Left lung (tissue), 10 donors: ENCODE results near the gene SIMC1. TPM values are rescaled to one million over a fixed set of nuclear protein-coding genes. Genes with fewer than 3 reads are reported as not detected.

ENCODE experiments used
- ATAC-seq: fragments of 200-7000 bp; cut with Tn5 transposase; one replicate; pipeline ENCODE4 v1.9.1; 2020; ENCODE audit warnings: moderate library complexity
- DNase-seq, 4 donors: peaks; one replicate each; pipeline ENCODE4 v3.0.0-alpha.2; 2013 to 2020
- H3K27ac ChIP-seq, 2 donors: fragments of 200-600 bp; sonication (generic) in 1 of 2; one replicate each; pipeline versions ENCODE4 v1.5.0 to v1.8.0; 2020 to 2021
- H3K27me3 ChIP-seq, 2 donors: fragments of 200-600 bp; sonication (generic) in 1 of 2; one replicate each; pipeline versions ENCODE4 v1.5.0 to v1.8.0; 2020 to 2021
- H3K36me3 ChIP-seq, 2 donors: fragments of 200-600 bp; sonication (generic) in 1 of 2; one replicate each; pipeline versions ENCODE4 v1.5.0 to v1.8.0; 2020 to 2021
- H3K4me1 ChIP-seq, 2 donors: fragments of 200-600 bp; one replicate each; pipeline ENCODE4 v1.8.0; 2021
- H3K4me3 ChIP-seq, 2 donors: fragments of 200-600 bp; sonication (generic) in 1 of 2; one replicate each; pipeline versions ENCODE4 v1.5.0 to v1.8.0; 2020 to 2021; ENCODE audit warnings: mild to moderate bottlenecking in 1 of 2
- H3K9me3 ChIP-seq, 2 donors: fragments of 200-600 bp; sonication (generic) in 1 of 2; one replicate each; pipeline versions ENCODE4 v1.5.0 to v1.8.0; 2020 to 2021
- intact Hi-C, 2 donors: fragments of 100-400 bp; cut with DNase I; formaldehyde crosslinking; loops; one replicate each; pipeline versions ENCODE4 v1.11.2 to v1.14.2; 2022
- polyA plus RNA-seq, 6 donors: library from polyadenylated mRNA; unstranded; fragments of 120-200 nt; gene quantifications; one replicate each; pipeline ENCODE4 v1.2.1, GENCODE V29; 2013; ENCODE audit not compliant: insufficient read length in 6 of 6
- total RNA-seq, 2 donors: library from RNA; stranded (reverse); fragmentation: NEBNext Ultra II Directional; extraction: Animal tissue kit (Norgen Biotek cat#: 25700); gene quantifications; one replicate each; pipeline ENCODE4 v1.2.1, GENCODE V29; 2021
- TF ChIP-seq, protein P1 (sequence below), 2 donors: fragments of 200-600 bp; sonication (generic) in 1 of 2; IDR thresholded peaks; one replicate each; pipeline versions ENCODE4 v1.5.0 to v1.8.0; 2021; ENCODE audit warnings: antibody characterized with exemption in 2 of 2
- donor health status: DM: no; HTN: yes; CAD: no.
- donor health status: DM: no; HTN: no; CAD: no.

SIMC1 gene
- total and polyA plus RNA-seq, 8 donors, result 13.4 to 31.3 (median 26.0) TPM

DNA sequence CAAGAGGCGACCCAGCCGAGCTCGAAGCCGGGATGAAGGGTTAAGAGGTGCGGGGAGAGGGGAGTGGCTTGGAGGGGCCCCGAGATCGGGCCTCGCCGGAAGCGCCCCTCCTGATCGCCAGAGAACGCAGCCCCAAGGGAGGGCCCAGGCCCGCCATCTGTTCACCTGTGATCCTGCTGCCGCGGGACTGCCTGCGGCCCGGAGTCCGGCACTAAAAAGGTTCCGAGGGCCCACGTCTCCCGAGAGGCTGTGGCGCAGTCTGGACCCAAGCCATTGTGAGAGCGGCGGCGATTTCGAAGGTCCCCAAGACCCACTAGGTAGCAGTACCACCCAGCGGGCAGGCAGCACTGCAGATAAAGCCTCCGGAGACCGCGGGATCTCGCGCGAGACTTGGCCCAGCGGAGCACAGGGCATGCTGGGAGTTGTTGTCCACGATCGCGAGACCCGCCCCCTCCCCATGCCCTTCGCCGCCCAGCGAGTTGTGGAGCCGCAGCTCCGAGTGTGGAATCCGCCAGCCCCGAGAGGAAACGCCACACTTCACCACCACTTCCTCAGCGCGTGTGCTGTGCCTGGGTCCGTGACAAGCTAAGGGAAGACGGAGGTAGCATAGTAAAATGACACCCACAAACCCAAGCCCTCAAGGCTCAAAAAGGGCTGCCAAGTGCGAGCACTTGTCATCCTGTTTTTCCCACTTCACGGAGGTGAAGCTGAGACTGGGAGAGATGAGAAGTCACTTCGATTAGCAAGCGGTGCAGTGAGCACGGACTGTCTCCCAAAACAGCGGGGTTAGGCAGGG, 123.4 kb downstream of the SIMC1 start, which contains the start of gene KIAA1191:
TSS of gene KIAA1191 (minus strand) at position 328 of the 796 bp plus-strand sequence. CDS start 2,256 bp downstream, outside the sequence.
- ATAC-seq, result peak; percentile 99

DNA sequence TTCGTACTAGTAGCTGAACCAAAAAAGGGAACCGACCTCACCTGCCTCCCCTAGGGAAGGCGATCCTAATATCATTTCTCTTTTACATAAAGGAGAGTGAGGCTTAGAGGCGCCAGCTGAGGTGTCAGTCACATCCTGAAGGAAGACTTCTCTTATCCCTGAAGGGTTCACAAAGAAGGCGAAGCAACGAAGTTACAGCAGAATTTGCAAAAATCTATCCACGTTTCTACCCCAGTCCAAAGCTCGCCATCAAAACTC, 123.9 kb downstream of the SIMC1 start:
- Histone ChIP-seq H3K4me1 (peaks cover 7 to 45% of the 10 kb centered on the region in 2 donors), H3K4me3 (peak overlapping the region; percentile 75 to 89), H3K27ac (peak overlapping the region; percentile 34 to 62), H3K9me3 (no peaks in the 10 kb centered on the region), H3K36me3 (peaks cover 0 to 16% of the 10 kb centered on the region in 2 donors), H3K27me3 (peaks cover 0 to 33% of the 10 kb centered on the region in 2 donors)
- ATAC-seq, result no peak
- intact Hi-C loops, result no loop called here
- no peak for DNase-seq
- TF ChIP-seq, protein P1, sequence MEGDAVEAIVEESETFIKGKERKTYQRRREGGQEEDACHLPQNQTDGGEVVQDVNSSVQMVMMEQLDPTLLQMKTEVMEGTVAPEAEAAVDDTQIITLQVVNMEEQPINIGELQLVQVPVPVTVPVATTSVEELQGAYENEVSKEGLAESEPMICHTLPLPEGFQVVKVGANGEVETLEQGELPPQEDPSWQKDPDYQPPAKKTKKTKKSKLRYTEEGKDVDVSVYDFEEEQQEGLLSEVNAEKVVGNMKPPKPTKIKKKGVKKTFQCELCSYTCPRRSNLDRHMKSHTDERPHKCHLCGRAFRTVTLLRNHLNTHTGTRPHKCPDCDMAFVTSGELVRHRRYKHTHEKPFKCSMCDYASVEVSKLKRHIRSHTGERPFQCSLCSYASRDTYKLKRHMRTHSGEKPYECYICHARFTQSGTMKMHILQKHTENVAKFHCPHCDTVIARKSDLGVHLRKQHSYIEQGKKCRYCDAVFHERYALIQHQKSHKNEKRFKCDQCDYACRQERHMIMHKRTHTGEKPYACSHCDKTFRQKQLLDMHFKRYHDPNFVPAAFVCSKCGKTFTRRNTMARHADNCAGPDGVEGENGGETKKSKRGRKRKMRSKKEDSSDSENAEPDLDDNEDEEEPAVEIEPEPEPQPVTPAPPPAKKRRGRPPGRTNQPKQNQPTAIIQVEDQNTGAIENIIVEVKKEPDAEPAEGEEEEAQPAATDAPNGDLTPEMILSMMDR (IDR thresholded peaks at IDR 0.05), result no peak

More for the DNA sequence above, 123.4 kb downstream of the SIMC1 start, which contains the start of gene KIAA1191:
- Histone ChIP-seq H3K4me1 (peaks cover 7 to 44% of the 10 kb centered on the region in 2 donors), H3K9me3 (no peaks in the 10 kb centered on the region), H3K27ac (peak within 1 kb of the TSS; percentile 49 to 62), H3K36me3 (peaks cover 0 to 21% of the 10 kb centered on the region in 2 donors), H3K27me3 (peaks cover 0 to 27% of the 10 kb centered on the region in 2 donors), H3K4me3 (peak within 1 kb of the TSS; percentile 75 to 89)
- DNase-seq, result peak; percentile 85 to 99 (median 96)
- TF ChIP-seq, protein P1 (IDR thresholded peaks at IDR 0.05), result no peak
- intact Hi-C loops, result no loop called here

DNA sequence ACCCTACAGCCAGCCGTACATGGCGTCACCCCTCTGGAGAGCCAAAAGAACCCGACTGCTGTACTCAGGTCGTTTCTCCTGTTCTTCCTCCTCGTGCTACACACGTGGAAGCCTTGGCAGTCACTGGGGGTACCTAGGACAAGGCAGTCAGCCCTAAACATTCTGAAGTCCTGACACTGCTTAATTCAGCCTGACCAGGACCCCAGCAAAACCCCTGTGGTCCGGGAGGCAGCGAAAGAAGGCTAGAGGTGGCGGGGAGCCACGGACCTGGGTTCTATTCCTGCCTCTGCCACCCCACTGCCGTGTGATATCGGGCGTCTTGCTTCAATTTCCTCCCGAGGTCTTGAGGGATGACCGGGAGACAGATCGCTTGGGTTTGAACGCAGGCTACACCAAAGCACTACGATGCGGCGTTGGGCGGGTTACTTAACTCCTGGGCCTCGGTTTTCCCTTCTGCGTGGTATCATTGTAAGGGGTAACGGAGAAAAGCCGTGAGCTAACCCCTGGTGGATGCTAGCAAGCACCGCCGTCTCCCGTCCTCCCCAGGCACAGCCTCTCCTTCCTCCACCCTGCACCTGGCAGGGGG, 126.6 kb downstream of the SIMC1 start:
- Histone ChIP-seq H3K4me3 (peak overlapping the region; percentile 84 to 86), H3K27ac (no peak overlapping the region), H3K9me3 (no peaks in the 10 kb centered on the region), H3K36me3 (no peaks in the 10 kb centered on the region), H3K27me3 (peaks cover 0 to 40% of the 10 kb centered on the region in 2 donors), H3K4me1 (peaks cover 4 to 38% of the 10 kb centered on the region in 2 donors)
- ATAC-seq (no peak), DNase-seq (no peak)
- intact Hi-C loops, result no loop called here
- TF ChIP-seq, protein P1 (IDR thresholded peaks at IDR 0.05), result no peak

DNA sequence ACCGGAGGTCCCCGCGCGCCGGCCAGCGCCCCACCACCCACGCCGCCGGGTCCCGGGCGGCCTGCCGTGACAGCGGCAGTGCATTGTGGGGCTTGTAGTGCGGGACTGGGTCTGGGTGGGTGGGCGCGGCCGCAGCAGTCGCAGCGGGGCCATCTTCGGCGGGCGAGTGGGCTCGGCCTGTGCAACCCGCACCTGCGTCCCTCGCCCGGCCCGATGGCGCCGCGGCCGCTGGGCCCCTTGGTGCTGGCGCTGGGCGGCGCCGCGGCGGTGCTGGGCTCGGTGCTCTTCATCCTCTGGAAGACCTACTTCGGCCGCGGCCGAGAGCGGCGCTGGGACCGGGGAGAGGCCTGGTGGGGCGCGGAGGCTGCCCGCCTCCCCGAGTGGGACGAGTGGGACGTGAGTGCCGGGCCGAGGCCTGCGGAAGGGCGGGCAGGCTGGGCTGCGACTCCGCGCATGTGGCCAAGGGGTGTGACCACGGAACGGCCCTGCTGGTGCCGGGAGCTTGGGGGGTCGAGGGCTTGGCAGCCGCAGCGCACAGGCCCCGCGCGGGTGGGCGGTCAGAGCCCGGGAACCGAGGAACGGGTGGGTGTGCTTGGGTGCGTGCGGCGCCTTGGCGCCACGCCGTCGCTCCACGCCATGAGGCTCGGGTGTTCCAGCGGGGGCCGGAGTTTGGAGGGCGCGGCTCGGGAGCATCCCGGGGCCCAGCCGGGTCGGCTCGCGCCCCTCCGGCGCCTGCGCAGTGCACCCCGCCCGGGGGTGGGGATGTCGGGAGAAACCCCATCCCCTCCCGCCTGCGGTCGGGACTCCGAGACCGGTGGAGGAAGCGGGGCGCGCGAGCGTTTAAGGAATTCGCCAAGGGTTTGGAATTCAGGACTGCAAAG, 127.4 kb downstream of the SIMC1 start, which contains the start of gene ARL10:
TSS of gene ARL10 (plus strand) at position 137 of the 881 bp plus-strand sequence. CDS start at position 214, 77 bp downstream.
- Histone ChIP-seq H3K36me3 (no peaks in the 10 kb centered on the region), H3K4me3 (peak within 1 kb of the TSS; percentile 84 to 86), H3K4me1 (peaks cover 0 to 31% of the 10 kb centered on the region in 2 donors), H3K27ac (peak within 1 kb of the TSS in 1 of 2 donors; percentile 48), H3K9me3 (no peaks in the 10 kb centered on the region), H3K27me3 (peaks cover 0 to 40% of the 10 kb centered on the region in 2 donors)
- TF ChIP-seq, protein P1 (IDR thresholded peaks at IDR 0.05), result no peak
- DNase-seq, result peak; percentile 32 to 86 (median 42)
- intact Hi-C loops, result no loop called here
- peak; percentile 11 for ATAC-seq
